SHP77 (cell line): Measurements from ENCODE around the gene BNIPL.

ENCODE experiments used
- DNase-seq, 2 experiments: peaks; one replicate each; lab custom pipeline; 2025; lab: John Stamatoyannopoulos, UW

The BNIPL gene

GRCh38 chr1:151010346-151010726 is 26.1 kb upstream of the BNIPL start:
- DNase-seq, result no peak

GRCh38 chr1:151011154-151011850 is 25.1 kb upstream of the BNIPL start:
- no peak for DNase-seq

GRCh38 chr1:151012684-151013471 is 23.5 kb upstream of the BNIPL start:
- no peak for DNase-seq

- no peak for DNase-seq
These were observed 22.9 kb upstream of the BNIPL start for GRCh38 chr1:151013518-151013917.

GRCh38 chr1:151024540-151025146 is 11.7 kb upstream of the BNIPL start:
- peak; percentile 70 to 83 for DNase-seq

- no peak for DNase-seq
These were observed 9.9 kb upstream of the BNIPL start for GRCh38 chr1:151026460-151026859.

GRCh38 chr1:151032164-151032563 is 4.2 kb upstream of the BNIPL start:
- DNase-seq, result no peak

GRCh38 chr1:151035167-151035566 is 1.2 kb upstream of the BNIPL start:
- DNase-seq, result no peak

DNA sequence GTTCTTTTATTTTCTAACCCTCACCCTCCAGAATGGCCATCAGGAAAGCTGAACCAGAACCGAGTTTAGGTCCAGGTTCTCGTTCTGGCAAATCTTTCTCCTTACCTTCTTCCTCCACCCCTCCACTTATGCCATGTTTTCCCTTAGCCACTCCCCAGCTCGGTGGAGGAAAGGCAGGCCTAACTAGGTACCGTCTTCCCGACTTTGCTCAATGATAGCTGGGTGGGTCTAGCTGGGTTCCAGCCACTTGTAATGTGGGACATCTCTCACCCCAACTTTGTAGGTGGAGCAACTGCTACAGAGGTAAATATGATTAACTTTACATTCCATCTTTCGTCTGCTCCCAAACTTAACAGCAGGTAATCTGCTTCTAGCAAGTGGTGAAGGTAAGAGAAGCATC is 646 bp downstream of the BNIPL start:
- DNase-seq, result no peak

- DNase-seq, result no peak
These were observed 3.1 kb downstream of the BNIPL start for GRCh38 chr1:151039521-151039920.

DNA sequence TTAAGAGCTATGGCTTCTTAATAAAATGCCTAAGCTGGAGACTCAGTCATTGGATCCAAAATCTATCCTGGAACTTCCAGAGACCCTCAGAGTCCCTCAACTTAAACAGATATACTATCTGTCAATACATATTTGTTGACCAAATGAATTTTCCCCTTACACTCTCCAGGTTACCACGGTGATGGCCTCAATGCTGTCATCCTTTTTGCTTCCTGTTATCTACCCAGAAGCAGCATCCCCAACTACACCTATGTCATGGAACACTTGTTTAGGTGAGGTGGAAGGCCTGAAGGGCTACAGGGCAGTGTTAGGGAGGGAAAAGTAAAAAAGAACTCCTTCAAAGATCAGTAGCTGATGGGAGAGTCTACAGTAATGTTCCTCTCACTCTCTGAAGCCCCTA is 6.8 kb downstream of the BNIPL start:
- no peak for DNase-seq

DNA sequence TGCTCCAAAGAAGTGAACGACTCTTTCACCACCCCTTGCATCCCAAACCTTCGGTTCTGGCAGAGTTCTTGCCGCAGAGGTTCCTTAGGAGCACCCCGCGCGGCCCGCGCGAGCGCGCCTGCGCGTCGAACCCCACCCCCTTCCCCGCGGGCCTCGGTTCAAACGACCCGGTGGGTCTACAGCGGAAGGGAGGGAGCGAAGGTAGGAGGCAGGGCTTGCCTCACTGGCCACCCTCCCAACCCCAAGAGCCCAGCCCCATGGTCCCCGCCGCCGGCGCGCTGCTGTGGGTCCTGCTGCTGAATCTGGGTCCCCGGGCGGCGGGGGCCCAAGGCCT is 11.2 kb downstream of the BNIPL start, which contains the start of gene C1orf56:
Gene C1orf56, plus strand, starts transcription at position 161 of the 334 bp plus-strand sequence. Its CDS starts 97 bp downstream, at position 258.
- DNase-seq, result peak; percentile 84 to 86

GRCh38 chr1:151047925-151048644 is 11.7 kb downstream of the BNIPL start:
- DNase-seq, result peak; percentile 79 to 89

DNA sequence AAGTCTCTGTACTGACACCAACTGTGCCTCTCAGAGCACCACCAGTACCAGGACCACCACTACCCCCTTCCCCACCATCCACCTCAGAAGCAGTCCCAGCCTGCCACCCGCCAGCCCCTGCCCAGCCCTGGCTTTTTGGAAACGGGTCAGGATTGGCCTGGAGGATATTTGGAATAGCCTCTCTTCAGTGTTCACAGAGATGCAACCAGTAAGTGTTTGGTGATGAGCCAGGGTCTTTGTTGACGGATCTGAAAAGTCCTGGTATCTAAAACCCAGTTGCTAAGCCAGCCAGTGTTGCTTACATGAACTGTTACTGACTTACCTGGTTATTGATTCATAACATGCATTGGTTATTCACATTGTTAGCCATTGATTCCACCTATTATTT is 12.3 kb downstream of the BNIPL start:
- no peak for DNase-seq

GRCh38 chr1:151049458-151049857 is 13.1 kb downstream of the BNIPL start:
- no peak for DNase-seq

DNA sequence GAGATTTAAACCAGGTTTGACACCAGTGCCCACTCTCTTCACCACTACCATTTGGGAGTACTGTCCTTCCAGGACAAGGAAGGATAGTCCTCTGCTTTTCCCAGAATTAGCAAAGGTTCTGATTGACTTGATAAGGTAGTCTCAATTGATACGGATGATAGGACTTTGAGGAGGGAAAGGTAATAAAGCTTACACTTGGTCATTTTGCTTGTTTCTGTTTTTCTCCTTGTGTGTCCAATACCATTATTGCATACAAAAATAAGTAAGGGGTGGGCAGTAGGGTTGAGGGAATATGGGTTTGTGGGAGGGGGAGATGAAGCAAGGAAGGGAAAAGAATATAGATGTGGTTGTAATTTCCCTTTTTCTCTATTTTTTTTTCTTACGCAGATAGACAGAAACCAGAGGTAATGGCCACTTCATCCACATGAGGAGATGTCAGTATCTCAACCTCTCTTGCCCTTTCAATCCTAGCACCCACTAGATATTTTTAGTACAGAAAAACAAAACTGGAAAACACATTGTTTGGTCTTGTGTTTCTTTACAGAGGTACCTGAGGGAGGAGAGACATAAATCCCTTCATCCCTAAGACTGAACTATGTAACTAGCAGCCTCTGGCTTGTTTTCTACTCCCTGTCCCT is 13.8 kb downstream of the BNIPL start:
- no peak for DNase-seq

GRCh38 chr1:151051356-151052009 is 15.1 kb downstream of the BNIPL start:
- no peak for DNase-seq

DNA sequence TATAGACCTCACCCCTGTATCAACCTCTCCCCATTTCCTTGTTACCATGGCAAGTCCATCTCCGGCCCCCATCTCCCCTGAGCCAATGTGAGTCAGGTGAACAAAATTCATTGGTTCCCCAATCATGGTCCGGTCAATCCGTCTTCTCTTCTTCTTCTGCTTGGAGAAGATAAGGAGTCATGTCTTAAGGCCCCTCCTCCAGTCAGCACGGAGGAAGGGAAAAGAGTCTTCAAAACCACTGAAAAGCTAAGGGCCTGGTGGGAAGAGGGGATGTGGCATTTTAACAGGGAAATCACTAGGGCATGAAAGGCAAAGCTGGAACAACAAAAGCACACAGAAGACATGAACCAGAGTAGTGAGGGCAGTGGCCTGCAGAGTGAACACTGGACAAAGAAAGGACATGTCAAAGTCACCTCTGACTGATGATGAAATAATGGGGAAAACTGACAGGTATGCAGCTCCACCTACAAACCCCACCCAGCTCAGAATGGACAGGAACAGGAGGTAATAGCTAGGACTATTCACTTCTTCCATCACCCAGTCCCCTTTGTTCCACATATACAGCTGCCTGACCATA is 18.7 kb downstream of the BNIPL start:
- no peak for DNase-seq

DNA sequence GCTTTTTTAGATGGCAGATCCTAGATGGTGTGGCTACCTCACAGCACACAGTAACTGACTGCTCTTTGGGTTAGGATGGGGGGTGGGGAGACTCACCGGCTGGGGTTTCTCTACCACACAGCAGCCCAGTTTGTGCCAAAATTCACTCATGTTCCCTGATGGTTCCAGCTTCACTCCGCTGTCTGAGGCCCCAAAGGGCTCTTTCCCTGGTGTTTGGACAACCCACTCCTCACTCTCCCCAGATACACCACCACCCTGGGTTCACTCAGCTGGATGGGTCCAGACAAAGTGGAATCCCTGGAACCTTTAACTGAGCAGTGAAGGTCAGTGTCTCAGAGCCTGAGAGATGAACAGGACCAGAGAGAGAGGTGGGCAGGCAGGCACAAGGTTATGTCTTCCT is 19.2 kb downstream of the BNIPL start:
- no peak for DNase-seq

GRCh38 chr1:151056149-151056548 is 19.8 kb downstream of the BNIPL start:
- DNase-seq, result no peak

DNA sequence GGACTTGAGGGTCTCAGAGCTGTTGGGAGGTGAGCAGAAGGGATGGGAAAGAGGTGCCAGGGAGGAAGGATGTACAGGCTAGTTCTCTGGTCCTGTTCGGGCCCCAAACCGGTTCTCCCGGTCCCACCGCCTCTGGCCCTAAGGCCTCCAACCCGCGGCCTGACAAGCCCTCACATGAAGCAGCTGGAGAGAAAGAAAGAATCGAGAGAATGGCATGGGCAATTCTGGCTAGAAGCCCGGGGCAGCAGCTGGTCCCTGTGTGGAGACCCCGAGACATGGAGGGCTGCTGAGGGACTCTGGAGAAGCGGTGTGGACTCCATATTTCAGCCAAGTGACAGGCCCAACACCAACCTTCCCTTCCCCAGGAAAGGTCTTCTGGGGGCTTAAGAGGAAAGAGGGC is 22.3 kb downstream of the BNIPL start:
- DNase-seq, result peak; percentile 24 to 67
